ENCODE results near the gene MBLAC1.

The MBLAC1 gene

DNA sequence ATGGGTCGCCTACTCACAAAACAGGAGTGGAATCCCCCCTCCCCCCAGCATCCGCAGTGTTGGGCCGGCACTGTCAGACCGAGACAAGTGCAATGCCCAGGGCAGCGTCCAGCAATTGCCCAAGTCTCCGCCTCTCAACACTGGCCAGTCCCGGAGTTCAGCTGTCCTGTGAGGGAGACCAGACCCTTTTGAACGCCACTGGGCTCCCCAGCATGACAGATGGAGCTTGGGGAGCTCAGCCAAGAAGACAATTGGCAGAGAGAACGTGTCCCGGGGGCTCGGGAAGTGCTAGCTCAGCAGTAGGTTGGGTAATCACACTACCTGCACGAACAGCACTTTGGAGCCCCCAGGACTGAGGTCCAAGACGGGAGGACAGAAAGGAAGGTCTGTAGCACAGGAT, 33.3 kb upstream of the MBLAC1 start:
- peak; percentile 1; the same call in 1 of the 3 replicates for ATAC-seq
- TF ChIP-seq ZFP3 (CRISPR knock-in tag; IDR thresholded peaks at IDR 0.05) (no peak), ZFP30 (CRISPR knock-in tag; IDR thresholded peaks at IDR 0.05) (no peak), RARB (CRISPR knock-in tag; IDR thresholded peaks at IDR 0.05) (no peak)

DNA sequence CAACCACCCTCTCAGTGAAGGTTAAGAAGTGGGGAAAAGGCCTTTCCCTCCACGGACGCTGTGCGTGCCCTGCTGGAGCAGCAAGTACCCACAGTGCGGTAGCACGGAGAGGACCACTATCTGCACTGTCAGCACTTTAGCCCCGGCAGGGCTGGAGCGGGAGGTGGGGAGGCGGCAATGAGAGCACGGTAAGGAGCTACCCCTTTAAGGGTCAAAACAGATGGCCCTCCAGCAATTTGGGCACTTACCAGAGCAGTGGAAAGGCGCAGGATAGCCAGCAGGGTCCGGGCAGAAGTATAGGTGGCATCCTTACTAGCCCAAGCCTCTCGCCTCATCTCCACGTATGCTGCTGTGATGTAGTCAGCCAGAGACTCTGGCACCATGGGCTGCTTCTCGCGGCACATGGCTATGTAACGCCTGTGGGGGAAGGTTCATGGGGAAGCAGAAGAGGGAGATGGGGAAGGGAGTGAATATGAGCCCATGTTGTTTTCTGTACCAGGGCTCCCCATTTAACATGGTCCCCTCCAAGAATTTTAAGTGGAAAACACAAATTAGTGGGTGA, 32.8 kb upstream of the MBLAC1 start:
- TF ChIP-seq, protein P1, sequence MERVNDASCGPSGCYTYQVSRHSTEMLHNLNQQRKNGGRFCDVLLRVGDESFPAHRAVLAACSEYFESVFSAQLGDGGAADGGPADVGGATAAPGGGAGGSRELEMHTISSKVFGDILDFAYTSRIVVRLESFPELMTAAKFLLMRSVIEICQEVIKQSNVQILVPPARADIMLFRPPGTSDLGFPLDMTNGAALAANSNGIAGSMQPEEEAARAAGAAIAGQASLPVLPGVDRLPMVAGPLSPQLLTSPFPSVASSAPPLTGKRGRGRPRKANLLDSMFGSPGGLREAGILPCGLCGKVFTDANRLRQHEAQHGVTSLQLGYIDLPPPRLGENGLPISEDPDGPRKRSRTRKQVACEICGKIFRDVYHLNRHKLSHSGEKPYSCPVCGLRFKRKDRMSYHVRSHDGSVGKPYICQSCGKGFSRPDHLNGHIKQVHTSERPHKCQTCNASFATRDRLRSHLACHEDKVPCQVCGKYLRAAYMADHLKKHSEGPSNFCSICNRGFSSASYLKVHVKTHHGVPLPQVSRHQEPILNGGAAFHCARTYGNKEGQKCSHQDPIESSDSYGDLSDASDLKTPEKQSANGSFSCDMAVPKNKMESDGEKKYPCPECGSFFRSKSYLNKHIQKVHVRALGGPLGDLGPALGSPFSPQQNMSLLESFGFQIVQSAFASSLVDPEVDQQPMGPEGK (CRISPR knock-in tag; IDR thresholded peaks at IDR 0.05; ENCODE audit: borderline replicate concordance) = 0 out of 2 replicates have a peak, but pooled peaks have one; percentile 26
- TF ChIP-seq ZNF8 (CRISPR knock-in tag; IDR thresholded peaks at IDR 0.05) = no peak
- no peak; the same call in 1 of the 3 replicates for ATAC-seq

DNA sequence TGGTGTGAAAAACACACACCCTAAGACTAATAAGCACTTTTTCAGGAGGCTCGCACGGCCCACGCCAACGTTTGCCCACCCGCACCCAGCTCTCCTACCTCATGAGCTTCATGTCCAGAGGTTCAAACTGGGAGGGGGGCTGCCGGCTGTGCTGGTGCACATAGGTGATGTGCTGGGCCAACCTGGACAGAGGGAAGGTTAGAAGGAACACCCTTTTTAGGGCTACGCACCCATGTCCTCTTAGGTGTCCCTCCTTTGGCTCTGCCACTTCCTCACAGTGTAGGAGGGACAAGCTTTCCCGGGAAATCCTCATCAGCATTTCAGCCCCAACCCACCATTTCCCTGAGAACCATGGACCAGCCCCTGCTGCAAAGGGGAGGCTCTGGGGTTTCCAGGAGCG, 31.5 kb upstream of the MBLAC1 start:
- ATAC-seq = no peak
- TF ChIP-seq, protein P2, sequence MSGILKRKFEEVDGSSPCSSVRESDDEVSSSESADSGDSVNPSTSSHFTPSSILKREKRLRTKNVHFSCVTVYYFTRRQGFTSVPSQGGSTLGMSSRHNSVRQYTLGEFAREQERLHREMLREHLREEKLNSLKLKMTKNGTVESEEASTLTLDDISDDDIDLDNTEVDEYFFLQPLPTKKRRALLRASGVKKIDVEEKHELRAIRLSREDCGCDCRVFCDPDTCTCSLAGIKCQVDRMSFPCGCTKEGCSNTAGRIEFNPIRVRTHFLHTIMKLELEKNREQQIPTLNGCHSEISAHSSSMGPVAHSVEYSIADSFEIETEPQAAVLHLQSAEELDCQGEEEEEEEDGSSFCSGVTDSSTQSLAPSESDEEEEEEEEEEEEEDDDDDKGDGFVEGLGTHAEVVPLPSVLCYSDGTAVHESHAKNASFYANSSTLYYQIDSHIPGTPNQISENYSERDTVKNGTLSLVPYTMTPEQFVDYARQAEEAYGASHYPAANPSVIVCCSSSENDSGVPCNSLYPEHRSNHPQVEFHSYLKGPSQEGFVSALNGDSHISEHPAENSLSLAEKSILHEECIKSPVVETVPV (CRISPR knock-in tag; IDR thresholded peaks at IDR 0.05) = no peak
- TF ChIP-seq BACH2 (CRISPR knock-in tag; IDR thresholded peaks at IDR 0.05; ENCODE audit: borderline replicate concordance) (no peak), ESRRG (CRISPR knock-in tag; IDR thresholded peaks at IDR 0.05) (no peak), ZC3H10 (CRISPR knock-in tag; IDR thresholded peaks at IDR 0.05) (no peak)
- TF ChIP-seq, protein P3, sequence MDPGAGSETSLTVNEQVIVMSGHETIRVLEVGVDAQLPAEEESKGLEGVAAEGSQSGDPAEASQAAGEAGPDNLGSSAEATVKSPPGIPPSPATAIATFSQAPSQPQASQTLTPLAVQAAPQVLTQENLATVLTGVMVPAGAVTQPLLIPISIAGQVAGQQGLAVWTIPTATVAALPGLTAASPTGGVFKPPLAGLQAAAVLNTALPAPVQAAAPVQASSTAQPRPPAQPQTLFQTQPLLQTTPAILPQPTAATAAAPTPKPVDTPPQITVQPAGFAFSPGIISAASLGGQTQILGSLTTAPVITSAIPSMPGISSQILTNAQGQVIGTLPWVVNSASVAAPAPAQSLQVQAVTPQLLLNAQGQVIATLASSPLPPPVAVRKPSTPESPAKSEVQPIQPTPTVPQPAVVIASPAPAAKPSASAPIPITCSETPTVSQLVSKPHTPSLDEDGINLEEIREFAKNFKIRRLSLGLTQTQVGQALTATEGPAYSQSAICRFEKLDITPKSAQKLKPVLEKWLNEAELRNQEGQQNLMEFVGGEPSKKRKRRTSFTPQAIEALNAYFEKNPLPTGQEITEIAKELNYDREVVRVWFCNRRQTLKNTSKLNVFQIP (CRISPR knock-in tag; IDR thresholded peaks at IDR 0.05; ENCODE audit: borderline replicate concordance, low read depth) = no peak

DNA sequence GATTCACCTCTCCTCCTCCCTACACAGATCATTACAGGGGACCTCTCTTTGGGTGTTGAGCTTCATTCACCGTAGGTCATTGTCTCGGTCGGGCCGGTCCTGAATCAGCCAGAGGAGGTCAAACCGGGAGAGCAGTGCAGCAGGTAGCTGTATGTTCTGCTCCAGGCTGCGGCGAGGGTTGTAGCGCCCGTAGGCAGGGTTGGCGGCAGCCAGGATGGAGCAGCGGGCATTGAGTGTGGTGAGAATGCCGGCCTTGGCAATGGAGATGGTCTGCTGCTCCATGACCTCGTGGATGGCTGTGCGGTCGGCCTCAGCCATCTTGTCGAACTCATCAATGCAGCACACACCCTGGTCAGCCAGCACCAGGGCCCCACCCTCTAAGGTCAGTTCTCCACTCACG, 31.1 kb upstream of the MBLAC1 start:
- TF ChIP-seq TCF4 (CRISPR knock-in tag; IDR thresholded peaks at IDR 0.05; ENCODE audit: borderline replicate concordance) (no peak), ESRRG (CRISPR knock-in tag; IDR thresholded peaks at IDR 0.05) (no peak), ZFP3 (CRISPR knock-in tag; IDR thresholded peaks at IDR 0.05) (no peak), ZNF70 (CRISPR knock-in tag; IDR thresholded peaks at IDR 0.05) (no peak), OSR1 (CRISPR knock-in tag; IDR thresholded peaks at IDR 0.05) (no peak), ZNF8 (CRISPR knock-in tag; IDR thresholded peaks at IDR 0.05) (no peak), CSDC2 (CRISPR knock-in tag; IDR thresholded peaks at IDR 0.05) (no peak), BACH2 (CRISPR knock-in tag; IDR thresholded peaks at IDR 0.05; ENCODE audit: borderline replicate concordance) (no peak), GLIS3 (CRISPR knock-in tag; IDR thresholded peaks at IDR 0.05) (no peak), ISL1 (CRISPR knock-in tag; IDR thresholded peaks at IDR 0.05) (no peak), RARB (CRISPR knock-in tag; IDR thresholded peaks at IDR 0.05) (no peak), PPARA (CRISPR knock-in tag; IDR thresholded peaks at IDR 0.05; ENCODE audit: borderline replicate concordance) (no peak), SNAI2 (CRISPR knock-in tag; IDR thresholded peaks at IDR 0.05) (no peak), ZFP30 (CRISPR knock-in tag; IDR thresholded peaks at IDR 0.05) (no peak), ZNF565 (CRISPR knock-in tag; conservative IDR thresholded peaks at IDR 0.05; ENCODE audit: low read depth) (no peak), ZC3H10 (CRISPR knock-in tag; IDR thresholded peaks at IDR 0.05) (no peak)
- TF ChIP-seq, protein P2 (CRISPR knock-in tag; IDR thresholded peaks at IDR 0.05) = no peak
- TF ChIP-seq, protein P4, sequence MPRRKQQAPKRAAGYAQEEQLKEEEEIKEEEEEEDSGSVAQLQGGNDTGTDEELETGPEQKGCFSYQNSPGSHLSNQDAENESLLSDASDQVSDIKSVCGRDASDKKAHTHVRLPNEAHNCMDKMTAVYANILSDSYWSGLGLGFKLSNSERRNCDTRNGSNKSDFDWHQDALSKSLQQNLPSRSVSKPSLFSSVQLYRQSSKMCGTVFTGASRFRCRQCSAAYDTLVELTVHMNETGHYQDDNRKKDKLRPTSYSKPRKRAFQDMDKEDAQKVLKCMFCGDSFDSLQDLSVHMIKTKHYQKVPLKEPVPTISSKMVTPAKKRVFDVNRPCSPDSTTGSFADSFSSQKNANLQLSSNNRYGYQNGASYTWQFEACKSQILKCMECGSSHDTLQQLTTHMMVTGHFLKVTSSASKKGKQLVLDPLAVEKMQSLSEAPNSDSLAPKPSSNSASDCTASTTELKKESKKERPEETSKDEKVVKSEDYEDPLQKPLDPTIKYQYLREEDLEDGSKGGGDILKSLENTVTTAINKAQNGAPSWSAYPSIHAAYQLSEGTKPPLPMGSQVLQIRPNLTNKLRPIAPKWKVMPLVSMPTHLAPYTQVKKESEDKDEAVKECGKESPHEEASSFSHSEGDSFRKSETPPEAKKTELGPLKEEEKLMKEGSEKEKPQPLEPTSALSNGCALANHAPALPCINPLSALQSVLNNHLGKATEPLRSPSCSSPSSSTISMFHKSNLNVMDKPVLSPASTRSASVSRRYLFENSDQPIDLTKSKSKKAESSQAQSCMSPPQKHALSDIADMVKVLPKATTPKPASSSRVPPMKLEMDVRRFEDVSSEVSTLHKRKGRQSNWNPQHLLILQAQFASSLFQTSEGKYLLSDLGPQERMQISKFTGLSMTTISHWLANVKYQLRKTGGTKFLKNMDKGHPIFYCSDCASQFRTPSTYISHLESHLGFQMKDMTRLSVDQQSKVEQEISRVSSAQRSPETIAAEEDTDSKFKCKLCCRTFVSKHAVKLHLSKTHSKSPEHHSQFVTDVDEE (CRISPR knock-in tag; IDR thresholded peaks at IDR 0.05) = no peak
- TF ChIP-seq, protein P5, sequence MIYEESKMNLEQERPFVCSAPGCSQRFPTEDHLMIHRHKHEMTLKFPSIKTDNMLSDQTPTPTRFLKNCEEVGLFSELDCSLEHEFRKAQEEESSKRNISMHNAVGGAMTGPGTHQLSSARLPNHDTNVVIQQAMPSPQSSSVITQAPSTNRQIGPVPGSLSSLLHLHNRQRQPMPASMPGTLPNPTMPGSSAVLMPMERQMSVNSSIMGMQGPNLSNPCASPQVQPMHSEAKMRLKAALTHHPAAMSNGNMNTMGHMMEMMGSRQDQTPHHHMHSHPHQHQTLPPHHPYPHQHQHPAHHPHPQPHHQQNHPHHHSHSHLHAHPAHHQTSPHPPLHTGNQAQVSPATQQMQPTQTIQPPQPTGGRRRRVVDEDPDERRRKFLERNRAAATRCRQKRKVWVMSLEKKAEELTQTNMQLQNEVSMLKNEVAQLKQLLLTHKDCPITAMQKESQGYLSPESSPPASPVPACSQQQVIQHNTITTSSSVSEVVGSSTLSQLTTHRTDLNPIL (CRISPR knock-in tag; IDR thresholded peaks at IDR 0.05; ENCODE audit: low read depth) = no peak
- TF ChIP-seq, protein P1 (CRISPR knock-in tag; IDR thresholded peaks at IDR 0.05; ENCODE audit: borderline replicate concordance) = no peak
- no peak for ATAC-seq

All from SK-N-SH treated with all-trans-retinoic acid at 6 μM for 48 hours (cell line).